HG03280 (cell line): ENCODE results near the gene SUPT3H.

Source experiments
- ATAC-seq: cut with Tn5 transposase; IDR thresholded peaks from one replicate; pipeline ENCODE4 v1.9.1; 2021; ENCODE audit warnings: mild to moderate bottlenecking, moderate library complexity; ENCODE audit not compliant: unreplicated experiment

Gene SUPT3H

GRCh38 chr6:45377554-45378333 is at the start of gene SUPT3H:
TSS of gene SUPT3H (minus strand) at chr6:45377934.
- ATAC-seq: peak; percentile 92

- no peak for ATAC-seq
Measured at GRCh38 chr6:45426251-45426650, 48.5 kb upstream of the SUPT3H start.

- no peak for ATAC-seq
Measured at GRCh38 chr6:45424451-45424861, 46.7 kb upstream of the SUPT3H start.

GRCh38 chr6:45423824-45424450 is 46.2 kb upstream of the SUPT3H start:
- no peak for ATAC-seq

GRCh38 chr6:45423111-45423823 is 45.5 kb upstream of the SUPT3H start:
- no peak for ATAC-seq

- ATAC-seq: no peak
Measured at GRCh38 chr6:45422503-45423110, 44.9 kb upstream of the SUPT3H start.

- ATAC-seq: no peak
Measured at GRCh38 chr6:45421709-45422502, 44.2 kb upstream of the SUPT3H start.

- ATAC-seq: no peak
Measured at GRCh38 chr6:45420909-45421708, 43.4 kb upstream of the SUPT3H start.

- no peak for ATAC-seq
Measured at GRCh38 chr6:45420083-45420908, 42.6 kb upstream of the SUPT3H start.

GRCh38 chr6:45419571-45420082 is 41.9 kb upstream of the SUPT3H start:
- no peak for ATAC-seq

- no peak for ATAC-seq
Measured at GRCh38 chr6:45417436-45417835, 39.7 kb upstream of the SUPT3H start.

GRCh38 chr6:45416700-45417099 is 39.0 kb upstream of the SUPT3H start:
- ATAC-seq: no peak

GRCh38 chr6:45415788-45416518 is 38.2 kb upstream of the SUPT3H start:
- ATAC-seq: no peak

GRCh38 chr6:45415315-45415714 is 37.6 kb upstream of the SUPT3H start:
- no peak for ATAC-seq

GRCh38 chr6:45411959-45412358 is 34.2 kb upstream of the SUPT3H start:
- ATAC-seq: no peak

- no peak for ATAC-seq
Measured at GRCh38 chr6:45400021-45400420, 22.3 kb upstream of the SUPT3H start.

GRCh38 chr6:45398075-45398813 is 20.5 kb upstream of the SUPT3H start:
- no peak for ATAC-seq
